GM04504 (cell line): ENCODE results near the gene SEMA5A.

Experiments used
- DNase-seq: peaks from one replicate; pipeline ENCODE4 v3.0.0-alpha.2; 2012; ENCODE audit warnings: low read depth

The SEMA5A gene

GRCh38 chr5:9512457-9512856 lies 33.4 kb downstream of the SEMA5A start:
- DNase-seq: no peak

- DNase-seq: peak; percentile 64
Observed at GRCh38 chr5:9507974-9508373, 37.9 kb downstream of the SEMA5A start.

GRCh38 chr5:9505225-9505624 lies 40.6 kb downstream of the SEMA5A start:
- no peak for DNase-seq

GRCh38 chr5:9502864-9503263 lies 43.0 kb downstream of the SEMA5A start:
- DNase-seq: no peak

GRCh38 chr5:9502050-9502834 lies 43.6 kb downstream of the SEMA5A start:
- DNase-seq: no peak

- DNase-seq: no peak
Observed at GRCh38 chr5:9500625-9501024, 45.2 kb downstream of the SEMA5A start.

GRCh38 chr5:9500193-9500592 lies 45.7 kb downstream of the SEMA5A start:
- no peak for DNase-seq

GRCh38 chr5:9499498-9499876 lies 46.4 kb downstream of the SEMA5A start:
- DNase-seq: no peak

GRCh38 chr5:9498541-9499497 lies 47.1 kb downstream of the SEMA5A start:
- DNase-seq: no peak

- DNase-seq: no peak
Observed at GRCh38 chr5:9497347-9497746, 48.5 kb downstream of the SEMA5A start.

GRCh38 chr5:9496801-9497200 lies 49.1 kb downstream of the SEMA5A start:
- DNase-seq: no peak

GRCh38 chr5:9495121-9495520 lies 50.8 kb downstream of the SEMA5A start:
- DNase-seq: no peak

GRCh38 chr5:9494301-9494700 lies 51.6 kb downstream of the SEMA5A start:
- no peak for DNase-seq

GRCh38 chr5:9490494-9491097 lies 55.3 kb downstream of the SEMA5A start:
- DNase-seq: no peak

- DNase-seq: no peak
Observed at GRCh38 chr5:9483779-9484178, 62.1 kb downstream of the SEMA5A start.

- no peak for DNase-seq
Observed at GRCh38 chr5:9483243-9483642, 62.6 kb downstream of the SEMA5A start.

- no peak for DNase-seq
Observed at GRCh38 chr5:9482381-9482780, 63.5 kb downstream of the SEMA5A start.

- no peak for DNase-seq
Observed at GRCh38 chr5:9480499-9480898, 65.4 kb downstream of the SEMA5A start.

- DNase-seq: no peak
Observed at GRCh38 chr5:9479990-9480389, 65.9 kb downstream of the SEMA5A start.

- peak; percentile 48 for DNase-seq
Observed at GRCh38 chr5:9479361-9479760, 66.5 kb downstream of the SEMA5A start.

GRCh38 chr5:9477537-9477936 lies 68.3 kb downstream of the SEMA5A start:
- DNase-seq: no peak

- no peak for DNase-seq
Observed at GRCh38 chr5:9474219-9475002, 71.5 kb downstream of the SEMA5A start.
